Stimulated activated CD4-positive, alpha-beta T cell treated with anti-CD3 and anti-CD28 coated beads, TNF-alpha, amount 100 ng/mL, for 48 hours (primary cell): ENCODE data around the gene ATL3.
"Not testable (repeated sequence)": the region's sequence is repeated elsewhere in the genome, so short reads cannot be mapped to it uniquely, and the experiment has no call there.

ENCODE experiments used
- DNase-seq, 3 donors: peaks; one replicate each; pipeline ENCODE4 v3.0.0-alpha.2; 2020; ENCODE audit warnings: low read depth in 3 of 3

The ATL3 gene

DNA sequence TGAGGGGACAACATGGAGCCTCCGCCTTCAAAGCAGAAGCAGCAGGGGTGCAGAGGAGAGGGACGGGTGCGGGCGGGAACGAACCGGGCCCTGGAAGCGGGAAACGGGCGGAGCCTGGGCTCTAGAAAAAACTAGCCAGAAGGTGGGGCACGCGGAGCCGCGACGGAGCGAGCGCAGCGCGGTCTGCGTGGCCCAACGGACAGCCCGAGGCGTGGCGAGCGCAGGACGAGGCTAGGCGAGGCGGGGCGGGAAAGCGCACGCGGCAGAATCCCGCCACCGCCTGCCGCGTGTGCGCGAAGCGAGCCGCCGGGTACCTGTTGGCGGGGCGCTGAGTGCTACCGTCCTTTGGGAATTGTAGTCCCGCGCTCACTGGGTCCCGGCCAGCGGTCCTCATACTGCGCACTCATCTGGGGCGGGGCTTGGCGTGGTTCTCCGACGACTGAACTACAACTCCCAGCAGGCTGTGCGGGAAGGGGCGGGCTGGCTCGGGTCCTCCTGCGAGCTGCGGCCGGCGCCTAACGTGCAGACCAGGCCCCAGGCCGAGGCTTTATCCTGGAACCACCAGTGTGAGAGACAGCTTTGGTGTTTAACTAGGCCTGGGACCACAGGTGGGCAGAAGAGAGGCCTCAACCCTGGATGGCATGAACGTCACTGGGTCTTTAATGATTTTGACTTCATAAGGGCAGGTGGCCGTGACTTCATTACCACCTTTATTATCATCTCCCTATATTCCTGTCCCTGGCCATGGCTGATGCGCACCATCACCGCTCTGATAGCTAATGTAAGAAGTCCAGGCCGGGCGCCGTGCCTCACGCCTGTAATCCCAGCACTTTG lies at the start of gene ATL3:
TSS of gene ATL3 (minus strand) at position 55 of the 834 bp plus-strand sequence. CDS start at position 14, 41 bp downstream.
- peak; percentile 89 to 93 (median 90) for DNase-seq

DNA sequence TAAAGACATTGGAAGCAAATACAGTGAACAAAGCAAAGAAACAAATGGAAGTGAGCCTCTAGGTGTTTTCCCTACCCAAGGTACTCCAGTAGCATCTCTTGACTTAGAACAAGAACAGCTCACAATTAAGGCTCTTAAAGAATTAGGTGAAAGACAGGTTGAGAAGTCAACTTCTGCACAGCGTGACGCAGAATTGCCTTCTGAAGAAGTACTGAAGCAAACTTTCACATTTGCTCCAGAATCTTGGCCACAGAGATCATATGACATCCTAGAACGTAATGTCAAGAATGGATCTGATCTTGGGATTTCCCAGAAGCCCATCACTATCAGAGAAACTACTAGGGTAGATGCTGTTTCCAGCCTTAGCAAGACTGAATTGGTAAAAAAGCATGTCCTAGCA lies 49.4 kb upstream of the ATL3 start:
- DNase-seq: no peak

GRCh38 chr11:63719987-63720386 lies 48.8 kb upstream of the ATL3 start:
- no peak for DNase-seq

DNA sequence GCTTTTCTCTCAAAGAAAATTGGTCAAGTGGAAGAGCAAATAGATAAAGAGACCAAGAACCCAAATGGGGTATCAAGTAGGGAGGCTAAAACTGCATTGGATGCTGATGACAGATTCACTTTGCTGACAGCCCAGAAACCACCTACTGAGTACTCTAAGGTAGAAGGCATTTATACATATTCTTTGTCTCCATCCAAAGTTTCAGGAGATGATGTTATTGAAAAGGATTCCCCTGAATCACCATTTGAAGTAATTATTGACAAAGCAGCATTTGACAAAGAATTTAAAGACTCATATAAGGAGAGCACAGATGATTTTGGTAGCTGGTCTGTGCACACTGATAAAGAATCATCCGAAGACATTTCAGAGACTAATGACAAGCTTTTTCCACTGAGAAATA lies 47.8 kb upstream of the ATL3 start:
- DNase-seq: no peak

GRCh38 chr11:63716046-63716445 lies 44.9 kb upstream of the ATL3 start:
- DNase-seq: no peak

DNA sequence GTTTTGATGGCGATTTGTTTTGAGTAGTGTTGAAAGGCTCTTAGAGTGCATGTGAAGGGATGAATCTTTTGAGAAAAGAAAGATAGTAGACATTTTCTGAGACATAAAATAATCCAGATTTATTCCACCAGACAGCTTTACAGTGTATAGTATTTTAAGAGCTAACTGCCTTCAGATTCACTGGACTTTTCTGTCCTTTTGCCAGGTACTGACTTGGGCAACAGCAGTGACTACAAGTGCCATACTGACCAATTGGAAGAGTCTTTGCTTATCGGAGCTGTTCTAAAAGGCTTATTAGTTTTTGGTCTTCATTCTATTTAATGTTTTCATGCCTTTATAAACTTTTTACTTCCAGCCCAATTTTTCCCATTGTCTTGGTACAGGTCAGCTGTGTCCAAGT lies 42.6 kb upstream of the ATL3 start:
- DNase-seq: no peak

- no peak for DNase-seq
These were observed 40.7 kb upstream of the ATL3 start for GRCh38 chr11:63711838-63712237.

- DNase-seq: no peak
These were observed 39.5 kb upstream of the ATL3 start for GRCh38 chr11:63710476-63711217.

GRCh38 chr11:63709336-63709884 lies 38.2 kb upstream of the ATL3 start:
- DNase-seq: no peak

DNA sequence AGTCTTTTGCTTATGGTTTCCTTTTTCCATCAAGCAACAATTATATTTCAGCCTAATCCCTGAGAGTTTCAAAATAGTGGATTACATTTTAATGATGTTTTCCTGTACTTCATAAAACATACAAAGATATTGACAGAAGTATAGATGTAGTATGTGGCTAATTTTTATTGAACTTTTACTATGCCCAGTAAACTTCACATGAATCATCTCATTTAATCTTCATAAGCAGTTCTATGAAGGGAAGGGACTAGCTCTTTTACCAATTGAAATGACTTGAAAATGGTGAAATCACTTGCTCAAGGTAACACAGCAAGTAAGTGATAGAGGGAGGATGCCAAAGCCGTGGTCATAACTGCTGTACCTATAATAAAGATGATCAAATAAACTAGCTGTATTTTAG lies 37.6 kb upstream of the ATL3 start:
- no peak for DNase-seq

DNA sequence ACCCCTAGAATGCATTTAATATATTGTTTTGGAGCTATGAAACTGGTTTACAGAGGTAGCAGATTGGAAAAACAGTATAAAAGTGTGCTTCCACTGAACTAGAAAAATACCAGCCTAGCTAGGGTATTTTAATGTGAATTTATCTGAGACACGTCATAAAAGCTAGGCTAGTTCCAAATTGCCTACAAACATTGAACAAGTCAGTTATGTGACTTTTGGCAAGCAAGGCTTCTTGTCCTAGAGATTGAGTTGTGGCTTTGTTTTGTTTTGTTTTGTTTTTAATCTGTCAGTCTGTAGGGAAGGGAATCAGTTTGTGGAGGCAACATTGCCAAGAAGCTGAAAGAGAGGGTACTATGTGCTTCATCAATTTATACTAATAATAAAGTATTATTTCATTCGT lies 34.4 kb upstream of the ATL3 start:
- no peak for DNase-seq

DNA sequence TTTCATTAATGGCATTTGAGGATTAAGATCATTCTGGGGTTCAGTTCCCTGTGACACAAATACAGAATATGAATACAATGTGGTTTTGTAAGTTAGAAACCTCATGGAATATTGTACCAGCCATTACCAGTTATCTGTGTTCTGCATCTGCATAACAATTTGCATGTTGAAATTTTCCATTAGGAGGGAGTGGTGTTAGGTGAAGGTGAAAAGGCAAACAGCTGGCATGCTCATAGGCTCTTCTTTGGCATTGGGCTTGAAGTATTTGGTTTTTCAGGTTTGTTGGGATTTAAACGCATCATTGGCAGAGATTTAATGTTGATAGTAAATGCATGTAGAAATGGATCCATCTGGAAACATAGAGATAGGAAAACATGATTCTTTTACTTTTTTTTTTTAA lies 28.7 kb upstream of the ATL3 start:
- no peak for DNase-seq

- DNase-seq: no peak
These were observed 28.0 kb upstream of the ATL3 start for GRCh38 chr11:63698976-63699733.

DNA sequence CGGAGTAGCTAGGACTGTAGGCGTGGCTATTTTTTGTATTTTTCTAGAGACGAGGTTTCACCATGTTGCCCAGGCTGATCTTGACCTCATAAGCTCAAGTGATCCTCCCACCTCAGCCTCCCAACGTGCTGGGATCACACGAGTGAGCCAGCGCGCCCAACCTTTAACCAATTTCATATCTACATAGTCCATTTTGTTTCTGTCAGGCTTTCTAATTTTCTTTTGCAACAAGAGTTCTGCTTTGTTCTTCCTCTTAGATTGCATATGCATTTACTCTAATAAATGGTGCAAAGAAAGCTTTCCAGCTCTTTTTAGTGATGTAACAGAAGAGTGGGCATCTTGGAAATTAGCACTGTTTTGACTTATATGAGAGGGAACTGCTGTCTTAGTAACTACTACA lies 23.4 kb upstream of the ATL3 start:
- DNase-seq: no peak

GRCh38 chr11:63687845-63688244 lies 16.7 kb upstream of the ATL3 start:
- DNase-seq: no peak

GRCh38 chr11:63686926-63687325 lies 15.8 kb upstream of the ATL3 start:
- no peak for DNase-seq

DNA sequence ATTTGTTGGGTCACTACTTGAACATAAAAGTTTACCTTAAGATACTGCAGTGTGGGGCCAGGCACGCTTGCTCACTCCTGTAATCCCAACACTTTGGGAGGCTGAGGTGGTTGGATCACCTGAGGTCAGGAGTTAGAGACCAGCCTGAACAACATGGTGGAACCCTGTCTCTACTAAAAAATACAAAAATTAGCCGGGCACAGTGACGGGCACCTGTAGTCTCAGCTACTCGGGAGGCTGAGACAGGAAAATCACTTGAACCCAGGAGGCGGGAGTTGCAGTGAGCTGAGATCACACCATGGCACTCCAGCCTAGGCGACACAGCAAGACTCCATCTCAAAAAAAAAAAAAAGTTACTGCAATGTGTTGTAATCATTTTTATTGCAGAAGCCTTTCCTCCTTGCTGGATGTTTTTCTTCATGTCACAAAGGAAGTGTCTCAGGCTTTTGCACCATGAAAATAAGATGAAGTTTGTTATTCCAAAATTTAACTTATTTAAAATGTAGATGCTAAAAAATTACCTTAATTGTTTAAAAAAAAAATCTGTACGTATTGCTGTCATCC lies 14.1 kb upstream of the ATL3 start:
- not testable (repeated sequence) for DNase-seq

GRCh38 chr11:63683133-63683991 lies 12.2 kb upstream of the ATL3 start:
- DNase-seq: no peak

- no peak for DNase-seq
These were observed 11.2 kb upstream of the ATL3 start for GRCh38 chr11:63682066-63683021.
